Measurements from ENCODE around the gene MFRP.

Gene MFRP

GRCh38 chr11:119316729-119317591 is 29.5 kb downstream of the MFRP start, which contains the start of gene MCAM:
MCAM (minus strand) TSS chr11:119317130; CDS start chr11:119317101, 29 bp downstream.
- no peak for DNase-seq

- no peak for DNase-seq
Observed at GRCh38 chr11:119316016-119316728, 30.3 kb downstream of the MFRP start.

- peak in 2 of 5 donors; percentile 38 to 44 for DNase-seq
Observed at GRCh38 chr11:119315131-119316015, 31.1 kb downstream of the MFRP start.

GRCh38 chr11:119314726-119315125 is 31.8 kb downstream of the MFRP start:
- DNase-seq = no peak

- no peak for DNase-seq
Observed at GRCh38 chr11:119310682-119311052, 35.8 kb downstream of the MFRP start.

GRCh38 chr11:119309953-119310681 is 36.4 kb downstream of the MFRP start:
- no peak for DNase-seq

GRCh38 chr11:119309411-119309810 is 37.1 kb downstream of the MFRP start:
- DNase-seq = no peak

GRCh38 chr11:119307974-119308373 is 38.5 kb downstream of the MFRP start:
- DNase-seq = no peak

- no peak for DNase-seq
Observed at GRCh38 chr11:119307219-119307618, 39.3 kb downstream of the MFRP start.

GRCh38 chr11:119306373-119306890 is 40.1 kb downstream of the MFRP start:
- no peak for DNase-seq

- DNase-seq = no peak
Observed at GRCh38 chr11:119305556-119306372, 40.7 kb downstream of the MFRP start.

- no peak for DNase-seq
Observed at GRCh38 chr11:119303227-119303718, 43.2 kb downstream of the MFRP start.

GRCh38 chr11:119300198-119300964 is 46.1 kb downstream of the MFRP start:
- DNase-seq = no peak

GRCh38 chr11:119299416-119299815 is 47.1 kb downstream of the MFRP start:
- no peak for DNase-seq

GRCh38 chr11:119298726-119299125 is 47.8 kb downstream of the MFRP start:
- DNase-seq = no peak

- DNase-seq = no peak
Observed at GRCh38 chr11:119297938-119298337, 48.6 kb downstream of the MFRP start.

GRCh38 chr11:119295178-119295577 is 51.3 kb downstream of the MFRP start:
- no peak for DNase-seq

GRCh38 chr11:119293461-119293860 is 53.0 kb downstream of the MFRP start:
- DNase-seq = no peak

- DNase-seq = no peak
Observed at GRCh38 chr11:119290894-119291497, 55.5 kb downstream of the MFRP start.

Measured in T-helper 1 cell (primary cell).